PC-9 (cell line): ENCODE results near the gene PERCC1.

Experiments
- CTCF ChIP-seq: fragments of 200-600 bp; sonication (generic); conservative IDR thresholded peaks from 2 replicates; pipeline ENCODE4 v1.6.1; 2017; ENCODE audit warnings: mixed run types, antibody characterized with exemption, mild to moderate bottlenecking, moderate library complexity
- EZH2 ChIP-seq: fragments of 200-600 bp; sonication (generic); IDR thresholded peaks from 2 replicates; pipeline ENCODE4 v1.8.0; 2017; ENCODE audit warnings: antibody characterized with exemption, low read depth

GRCh38 chr16:1428511-1428910 is 2.4 kb upstream of the PERCC1 start:
- TF ChIP-seq EZH2 (no peak), CTCF (no peak)
